BLaER1 treated with 17β-estradiol and CSF1 and Interleukin-3, amounts not matched to agents 10 nM and 100 nM (cell line): ENCODE results near the gene PATE4.

Experiments used
- H3K27ac ChIP-seq, 11 experiments: shearing (Covaris generic); formaldehyde crosslinking; 2 replicates each; pipeline ENCODE4 v1.8.1; 2022
- H3K27me3 ChIP-seq, 11 experiments: shearing (Covaris generic); formaldehyde crosslinking; 2 replicates each; pipeline ENCODE4 v1.8.1; 2022
- H3K36me3 ChIP-seq, 11 experiments: shearing (Covaris generic); formaldehyde crosslinking; 2 replicates each; pipeline ENCODE4 v1.8.1; 2022
- H3K4me1 ChIP-seq, 10 experiments: shearing (Covaris generic); formaldehyde crosslinking; 2 replicates each; pipeline ENCODE4 v1.8.1; 2022
- H3K4me2 ChIP-seq, 11 experiments: shearing (Covaris generic); formaldehyde crosslinking; 2 replicates each; pipeline ENCODE4 v1.8.1; 2022
- H3K4me3 ChIP-seq, 10 experiments: shearing (Covaris generic); formaldehyde crosslinking; 2 replicates each; pipeline ENCODE4 v1.8.1; 2022
- H3K9ac ChIP-seq, 11 experiments: shearing (Covaris generic); formaldehyde crosslinking; 2 replicates each; pipeline ENCODE4 v1.8.1; 2022
- H3K9me3 ChIP-seq, 11 experiments: shearing (Covaris generic); formaldehyde crosslinking; replicated peaks in 1 of 11; 2 replicates each; pipeline ENCODE4 v1.8.1; 2022
- H4K20me1 ChIP-seq, 11 experiments: shearing (Covaris generic); formaldehyde crosslinking; 2 replicates each; pipeline ENCODE4 v1.8.1; 2022
- Cebpa-rat ChIP-seq, 11 experiments: shearing (Covaris generic); IDR thresholded peaks; 2 replicates each; pipeline ENCODE4 v1.8.1; 2022

PATE4 gene

GRCh38 chr11:125874556-125875124 lies 41.5 kb downstream of the PATE4 start:
- Histone ChIP-seq H3K36me3 (no peaks in the 10 kb centered on the region), H3K4me2 (no peak overlapping the region), H4K20me1 (no peaks in the 10 kb centered on the region), H3K27me3 (no peaks in the 10 kb centered on the region), H3K9me3 (peaks cover 9 to 11% (median 9%) of the 10 kb centered on the region in 11 experiments), H3K9ac (no peak overlapping the region), H3K27ac (no peak overlapping the region), H3K4me1 (peaks cover 0 to 8% (median 0%) of the 10 kb centered on the region in 10 experiments; a peak in 1 of 20 replicates), H3K4me3 (no peak overlapping the region)
- no peak for TF ChIP-seq Cebpa-rat (IDR thresholded peaks at IDR 0.05)

DNA sequence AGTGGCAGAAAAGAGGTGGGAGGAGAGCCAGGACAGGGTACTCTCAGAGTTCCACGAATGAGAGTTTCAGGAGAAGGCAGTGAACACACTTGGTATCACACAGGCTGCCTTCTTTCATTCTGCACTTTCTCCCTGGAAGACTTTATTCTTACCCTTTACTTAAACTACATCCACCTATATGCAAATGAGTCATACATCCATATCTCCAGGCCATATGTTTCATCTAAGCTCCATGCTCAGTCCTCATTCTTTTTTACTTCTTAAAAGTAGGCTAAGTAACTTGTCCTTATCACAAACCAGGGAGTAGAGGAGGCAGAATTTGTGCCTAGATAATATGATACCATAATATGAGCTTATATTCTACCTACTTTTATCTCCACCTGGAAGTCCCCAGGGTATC lies 48.2 kb downstream of the PATE4 start:
- TF ChIP-seq Cebpa-rat (IDR thresholded peaks at IDR 0.05): no peak
- Histone ChIP-seq H3K36me3 (no peaks in the 10 kb centered on the region), H3K27ac (no peak overlapping the region), H4K20me1 (no peaks in the 10 kb centered on the region), H3K4me3 (no peak overlapping the region), H3K9me3 (peaks cover 0 to 15% (median 3%) of the 10 kb centered on the region in 11 experiments; a peak in 9 of 22 replicates), H3K4me1 (peaks cover 0 to 3% (median under 1%) of the 10 kb centered on the region in 10 experiments; a peak in 6 of 20 replicates), H3K9ac (no peak overlapping the region), H3K4me2 (no peak overlapping the region), H3K27me3 (no peaks in the 10 kb centered on the region)

DNA sequence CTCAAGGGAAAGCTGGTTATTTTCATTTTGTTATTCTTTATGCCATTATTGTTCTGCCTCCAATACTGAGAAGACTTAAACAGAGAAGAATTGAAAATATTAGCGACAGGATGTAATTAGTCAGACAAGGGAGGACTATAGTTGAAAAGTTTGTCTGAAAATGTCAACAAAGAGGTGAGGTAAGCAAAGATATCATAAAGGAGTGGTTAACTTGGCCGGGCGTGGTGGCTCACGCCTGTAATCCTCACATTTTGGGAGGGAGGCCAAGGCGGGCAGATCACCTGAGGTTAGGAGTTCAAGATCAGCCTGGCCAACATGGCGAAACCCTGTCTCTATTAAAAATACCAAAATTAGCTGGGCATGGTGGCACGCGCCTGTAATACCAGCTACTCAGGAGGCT lies 50.3 kb downstream of the PATE4 start:
- Histone ChIP-seq H3K36me3 (no peaks in the 10 kb centered on the region), H3K9me3 (peaks cover 0 to 21% (median 5%) of the 10 kb centered on the region in 11 experiments; a peak in 9 of 22 replicates), H4K20me1 (no peaks in the 10 kb centered on the region), H3K27me3 (no peaks in the 10 kb centered on the region), H3K9ac (no peak overlapping the region), H3K27ac (no peak overlapping the region), H3K4me2 (no peak overlapping the region), H3K4me1 (peaks cover 10 to 15% (median 12%) of the 10 kb centered on the region in 10 experiments), H3K4me3 (no peak overlapping the region)
- TF ChIP-seq Cebpa-rat (IDR thresholded peaks at IDR 0.05): no peak

- no peaks in the 10 kb centered on the region for H3K27me3 ChIP-seq
- peaks cover 0 to 21% (median 8%) of the 10 kb centered on the region in 11 experiments; a peak in 7 of 22 replicates for H4K20me1 ChIP-seq
- no peak for TF ChIP-seq Cebpa-rat (IDR thresholded peaks at IDR 0.05)
- H3K4me3 ChIP-seq: peak overlapping the region; percentile 74 to 93 (median 81)
- peaks cover 0 to 21% (median 5%) of the 10 kb centered on the region in 11 experiments; a peak in 9 of 22 replicates for H3K9me3 ChIP-seq
- H3K36me3 ChIP-seq: peaks cover 0 to 22% (median 14%) of the 10 kb centered on the region in 11 experiments; a peak in 16 of 22 replicates
- H3K27ac ChIP-seq: peak overlapping the region in 10 of 11 experiments; percentile 38 to 99 (median 94); a peak in 20 of 22 replicates
- peak overlapping the region; percentile 60 to 96 (median 81) for H3K4me2 ChIP-seq
- peaks cover 15 to 34% (median 31%) of the 10 kb centered on the region in 10 experiments for H3K4me1 ChIP-seq
- H3K9ac ChIP-seq: peak overlapping the region in 10 of 11 experiments; percentile 59 to 98 (median 93); a peak in 21 of 22 replicates
These were observed 53.9 kb downstream of the PATE4 start for GRCh38 chr11:125886997-125887372.

DNA sequence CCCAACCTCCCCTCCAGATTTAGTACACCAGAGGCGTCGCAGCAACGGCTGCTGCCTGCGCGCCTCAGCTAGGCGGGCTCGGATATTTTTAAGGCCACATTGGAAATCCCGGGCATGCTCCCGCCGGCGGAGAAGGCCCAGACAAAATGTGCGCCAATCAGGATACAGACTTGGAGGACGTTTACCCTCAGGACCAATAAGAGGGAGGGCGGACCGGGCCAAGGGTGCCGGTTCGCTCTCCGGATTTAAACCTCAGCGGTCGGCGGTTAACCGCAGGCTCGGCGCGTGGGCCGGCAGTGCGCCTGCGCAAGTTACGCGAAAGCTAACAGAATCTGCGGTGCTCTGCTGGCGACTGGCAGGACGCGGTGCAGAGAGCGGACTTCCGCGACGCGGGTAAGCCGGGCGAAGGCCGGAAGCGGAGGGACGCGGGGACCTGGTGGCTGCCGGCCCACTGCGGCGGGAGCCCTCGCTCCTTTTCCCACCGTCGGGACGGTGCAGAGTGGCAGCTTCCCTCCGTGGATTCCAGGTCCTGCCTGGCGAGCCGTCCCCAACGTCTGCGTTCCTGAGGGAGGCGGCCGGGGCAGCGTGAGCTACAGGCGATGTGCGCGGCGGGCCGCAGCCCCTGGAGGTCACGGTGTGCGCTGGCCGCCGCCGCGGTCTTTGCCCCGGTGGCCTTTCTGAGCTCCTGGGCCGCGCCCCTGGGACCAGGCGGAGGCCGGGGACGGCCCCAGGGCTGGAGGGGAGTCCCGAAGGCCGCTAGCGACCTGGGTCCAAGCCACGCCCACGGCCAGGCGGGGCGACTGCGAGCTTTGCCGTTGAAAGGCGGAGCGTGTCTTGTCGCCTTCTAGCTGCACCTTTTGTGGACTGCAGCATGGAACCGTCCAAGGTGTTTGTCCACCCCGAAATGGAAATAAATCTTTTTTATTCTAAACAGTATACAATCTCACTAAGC lies 54.5 kb downstream of the PATE4 start, which contains the start of gene HYLS1:
Gene HYLS1, plus strand, starts transcription at position 296 of the 952 bp plus-strand sequence. CDS start 11,701 bp downstream, outside the sequence.
- Histone ChIP-seq H3K27ac (peak within 1 kb of the TSS; percentile 74 to 99 (median 94)), H3K36me3 (peaks cover 5 to 28% (median 18%) of the 10 kb centered on the region in 11 experiments; a peak in 21 of 22 replicates), H3K9ac (peak within 1 kb of the TSS; percentile 87 to 98 (median 92)), H4K20me1 (peaks cover 0 to 24% (median 8%) of the 10 kb centered on the region in 11 experiments; a peak in 7 of 22 replicates), H3K9me3 (peaks cover 0 to 21% (median 5%) of the 10 kb centered on the region in 11 experiments; a peak in 9 of 22 replicates), H3K4me2 (peak within 1 kb of the TSS; percentile 63 to 96 (median 85)), H3K4me1 (peaks cover 15 to 34% (median 31%) of the 10 kb centered on the region in 10 experiments), H3K4me3 (peak within 1 kb of the TSS; percentile 74 to 93 (median 81)), H3K27me3 (no peaks in the 10 kb centered on the region)
- no peak for TF ChIP-seq Cebpa-rat (IDR thresholded peaks at IDR 0.05)
